ENCODE results near the gene RFPL4AL1.

RFPL4AL1 gene

GRCh38 chr19:55812449-55812848 lies 43.5 kb downstream of the RFPL4AL1 start:
- H2AK5ac ChIP-seq (ENCODE audit: low read length, severe bottlenecking) = no peak overlapping the region
- no peak overlapping the region for H3K14ac ChIP-seq (ENCODE audit: low read length in 2 of 2)
- no peak overlapping the region for H2BK120ac ChIP-seq (ENCODE audit: low read depth, low read length)
- no peak overlapping the region for H3K4ac ChIP-seq (ENCODE audit: low read depth in 1 of 2, low read length in 2 of 2)
- no peak overlapping the region for H3K18ac ChIP-seq (ENCODE audit: low read depth in 1 of 2, low read length in 2 of 2)
- no peak overlapping the region for H3K27ac ChIP-seq (ENCODE audit: low read length, poor library complexity, severe bottlenecking)
- no peak overlapping the region for H3K4me3 ChIP-seq (ENCODE audit: insufficient read depth in 1 of 2, low read depth in 1 of 2, low read length in 2 of 2)
- H3K79me1 ChIP-seq (replicated peaks; ENCODE audit: low read length, poor library complexity, severe bottlenecking) = no peaks in the 10 kb centered on the region
- peaks cover 5% of the 10 kb centered on the region for H3K9me3 ChIP-seq (ENCODE audit: control insufficient read depth, low read length)
- no peaks in the 10 kb centered on the region for H3K27me3 ChIP-seq (ENCODE audit: control insufficient read depth in 1 of 2, insufficient read depth in 1 of 2, low read length in 2 of 2)
- no peak overlapping the region for H2BK12ac ChIP-seq (ENCODE audit: low read length in 2 of 2)
- H2BK5ac ChIP-seq (ENCODE audit: low read depth, low read length, poor library complexity, severe bottlenecking) = no peak overlapping the region
- H4K91ac ChIP-seq (ENCODE audit: low read length) = no peak overlapping the region
- no peak for DNase-seq
- H3K23ac ChIP-seq (ENCODE audit: low read length in 2 of 2) = no peak overlapping the region
- no peak overlapping the region for H2AFZ ChIP-seq (ENCODE audit: low read depth, low read length)
- WGBS = 39% methylated on average over 4 of the region's 7 CpGs
- H3K36me3 ChIP-seq (ENCODE audit: control insufficient read depth in 1 of 2, insufficient read depth in 2 of 2, low read depth in 1 of 2, low read length in 2 of 2) = no peaks in the 10 kb centered on the region
- no peak overlapping the region for H3K9ac ChIP-seq (ENCODE audit: low read length)
- no peak overlapping the region for H2BK15ac ChIP-seq (ENCODE audit: low read depth, poor library complexity, severe bottlenecking)
- H4K8ac ChIP-seq (ENCODE audit: low read length) = no peak overlapping the region
- peaks cover 1% of the 10 kb centered on the region for H3K4me1 ChIP-seq (ENCODE audit: control insufficient read depth, insufficient read depth, low read depth, low read length)
- no peak overlapping the region for H3K4me2 ChIP-seq (ENCODE audit: low read length, poor library complexity, severe bottlenecking)

- peaks cover 1% of the 10 kb centered on the region for H3K4me1 ChIP-seq (ENCODE audit: control insufficient read depth, insufficient read depth, low read depth, low read length)
- no peaks in the 10 kb centered on the region for H3K79me1 ChIP-seq (replicated peaks; ENCODE audit: low read length, poor library complexity, severe bottlenecking)
- no peak overlapping the region for H4K8ac ChIP-seq (ENCODE audit: low read length)
- DNase-seq = no peak
- no peak overlapping the region for H4K91ac ChIP-seq (ENCODE audit: low read length)
- no peak overlapping the region for H3K9ac ChIP-seq (ENCODE audit: low read length)
- H2BK5ac ChIP-seq (ENCODE audit: low read depth, low read length, poor library complexity, severe bottlenecking) = no peak overlapping the region
- H3K4me2 ChIP-seq (ENCODE audit: low read length, poor library complexity, severe bottlenecking) = no peak overlapping the region
- no peak overlapping the region for H3K14ac ChIP-seq (ENCODE audit: low read length in 2 of 2)
- no peak overlapping the region for H2BK12ac ChIP-seq (ENCODE audit: low read length in 2 of 2)
- no peak overlapping the region for H3K18ac ChIP-seq (ENCODE audit: low read depth in 1 of 2, low read length in 2 of 2)
- no peak overlapping the region for H2BK120ac ChIP-seq (ENCODE audit: low read depth, low read length)
- no peak overlapping the region for H2AFZ ChIP-seq (ENCODE audit: low read depth, low read length)
- WGBS = 83% methylated on average over 5 of the region's 5 CpGs
- no peak overlapping the region for H3K4me3 ChIP-seq (ENCODE audit: insufficient read depth in 1 of 2, low read depth in 1 of 2, low read length in 2 of 2)
- H3K27ac ChIP-seq (ENCODE audit: low read length, poor library complexity, severe bottlenecking) = no peak overlapping the region
- H3K23ac ChIP-seq (ENCODE audit: low read length in 2 of 2) = no peak overlapping the region
- H3K4ac ChIP-seq (ENCODE audit: low read depth in 1 of 2, low read length in 2 of 2) = no peak overlapping the region
- H2BK15ac ChIP-seq (ENCODE audit: low read depth, poor library complexity, severe bottlenecking) = no peak overlapping the region
- no peaks in the 10 kb centered on the region for H3K27me3 ChIP-seq (ENCODE audit: control insufficient read depth in 1 of 2, insufficient read depth in 1 of 2, low read length in 2 of 2)
- no peaks in the 10 kb centered on the region for H3K36me3 ChIP-seq (ENCODE audit: control insufficient read depth in 1 of 2, insufficient read depth in 2 of 2, low read depth in 1 of 2, low read length in 2 of 2)
- peaks cover 5% of the 10 kb centered on the region for H3K9me3 ChIP-seq (ENCODE audit: control insufficient read depth, low read length)
- H2AK5ac ChIP-seq (ENCODE audit: low read length, severe bottlenecking) = no peak overlapping the region
Observed at GRCh38 chr19:55813906-55814305, 45.0 kb downstream of the RFPL4AL1 start.

- no peak overlapping the region for H3K14ac ChIP-seq (ENCODE audit: low read length in 2 of 2)
Observed at GRCh38 chr19:55820037-55820436, 51.1 kb downstream of the RFPL4AL1 start.

More at GRCh38 chr19:55820037-55820436, 51.1 kb downstream of the RFPL4AL1 start:
- H3K27me3 ChIP-seq (ENCODE audit: control insufficient read depth in 1 of 2, insufficient read depth in 1 of 2, low read length in 2 of 2) = no peaks in the 10 kb centered on the region
- H3K18ac ChIP-seq (ENCODE audit: low read depth in 1 of 2, low read length in 2 of 2) = no peak overlapping the region
- H3K36me3 ChIP-seq (ENCODE audit: control insufficient read depth in 1 of 2, insufficient read depth in 2 of 2, low read depth in 1 of 2, low read length in 2 of 2) = no peaks in the 10 kb centered on the region
- H4K8ac ChIP-seq (ENCODE audit: low read length) = no peak overlapping the region
- no peak overlapping the region for H2AFZ ChIP-seq (ENCODE audit: low read depth, low read length)
- H3K79me1 ChIP-seq (replicated peaks; ENCODE audit: low read length, poor library complexity, severe bottlenecking) = no peaks in the 10 kb centered on the region
- no peaks in the 10 kb centered on the region for H3K4me1 ChIP-seq (ENCODE audit: control insufficient read depth, insufficient read depth, low read depth, low read length)
- no peak overlapping the region for H4K91ac ChIP-seq (ENCODE audit: low read length)
- H3K4ac ChIP-seq (ENCODE audit: low read depth in 1 of 2, low read length in 2 of 2) = no peak overlapping the region
- no peak for DNase-seq
- H3K9ac ChIP-seq (ENCODE audit: low read length) = no peak overlapping the region
- no peak overlapping the region for H2BK120ac ChIP-seq (ENCODE audit: low read depth, low read length)
- H3K9me3 ChIP-seq (ENCODE audit: control insufficient read depth, low read length) = peaks cover 16% of the 10 kb centered on the region
- H2BK15ac ChIP-seq (ENCODE audit: low read depth, poor library complexity, severe bottlenecking) = no peak overlapping the region
- no peak overlapping the region for H3K4me3 ChIP-seq (ENCODE audit: insufficient read depth in 1 of 2, low read depth in 1 of 2, low read length in 2 of 2)
- H3K4me2 ChIP-seq (ENCODE audit: low read length, poor library complexity, severe bottlenecking) = no peak overlapping the region
- no peak overlapping the region for H2AK5ac ChIP-seq (ENCODE audit: low read length, severe bottlenecking)
- no peak overlapping the region for H2BK12ac ChIP-seq (ENCODE audit: low read length in 2 of 2)
- H3K27ac ChIP-seq (ENCODE audit: low read length, poor library complexity, severe bottlenecking) = no peak overlapping the region
- H3K23ac ChIP-seq (ENCODE audit: low read length in 2 of 2) = no peak overlapping the region
- no peak overlapping the region for H2BK5ac ChIP-seq (ENCODE audit: low read depth, low read length, poor library complexity, severe bottlenecking)
- WGBS = 47% methylated on average over 3 of the region's 3 CpGs
